Prostate gland (tissue), 2 donors: Measurements from ENCODE around the gene USP20. TPM values are rescaled to one million over a fixed set of nuclear protein-coding genes. Genes with fewer than 3 reads are reported as not detected.

ENCODE experiments used
- DNase-seq: peaks from one replicate; pipeline ENCODE4 v3.0.0-alpha.2; 2019; ENCODE audit warnings: low spot score
- H3K27ac ChIP-seq, 2 donors: fragments of 200-600 bp; sonication (generic); 2 replicates each; pipeline ENCODE4 v1.5.1; 2017 to 2019
- H3K27me3 ChIP-seq: fragments of 200-600 bp; sonication (generic); replicated peaks from 2 replicates; pipeline ENCODE4 v1.5.1; 2019; ENCODE audit not compliant: insufficient read depth
- H3K36me3 ChIP-seq, 2 donors: fragments of 200-600 bp; sonication (generic); 1 replicate in 1 of 2; 2 replicates in 1 of 2; pipeline versions ENCODE4 v1.5.1 to v1.8.1; 2017 to 2019
- H3K4me1 ChIP-seq: fragments of 200-600 bp; sonication (generic); replicated peaks from 2 replicates; pipeline ENCODE4 v1.5.1; 2019
- H3K4me3 ChIP-seq, 2 donors: fragments of 200-600 bp; sonication (generic); 2 replicates each; pipeline ENCODE4 v1.5.1; 2017 to 2019
- H3K9me3 ChIP-seq: fragments of 200-600 bp; sonication (generic); 2 replicates; pipeline ENCODE4 v1.5.1; 2017
- POLR2A ChIP-seq: fragments of 450-650 bp; IDR thresholded peaks from one replicate; pipeline ENCODE4 v1.6.1; 2016; ENCODE audit warnings: antibody characterized with exemption, mild to moderate bottlenecking
- POLR2AphosphoS5 ChIP-seq: sonication (generic); formaldehyde crosslinking; IDR thresholded peaks from one replicate; pipeline ENCODE4 v1.6.1; 2017; ENCODE audit warnings: antibody characterized with exemption
- WGBS: methylation state at CpG from one replicate; pipeline ENCODE4 v1.1.5; 2018; 5-methylcytosine and 5-hydroxymethylcytosine counted together
- intact Hi-C: fragments of 100-400 bp; cut with DNase I; formaldehyde crosslinking; loops from one replicate; pipeline ENCODE4 v1.14.2; 2022
- total RNA-seq, 2 donors: library from RNA; depleted of rRNA; stranded (reverse); fragments of >200 nt; gene quantifications; one replicate each; pipeline ENCODE4 v1.1.0, GENCODE V29; 2016
- TF ChIP-seq, protein P1 (sequence below), 4 experiments: fragments of 200-600 bp in 2 of 4; fragments of 450-650 bp in 2 of 4; sonication (generic) in 2 of 4; IDR thresholded peaks; 1 replicate in 3 of 4; 2 replicates in 1 of 4; pipeline ENCODE4 v1.5.1; 2016 to 2019; ENCODE audit warnings: antibody characterized with exemption in 4 of 4, mild to moderate bottlenecking in 2 of 4, moderate library complexity in 2 of 4

The USP20 gene
- total RNA-seq, 2 donors from 2014 or later = 34.8 to 53.5 TPM

DNA sequence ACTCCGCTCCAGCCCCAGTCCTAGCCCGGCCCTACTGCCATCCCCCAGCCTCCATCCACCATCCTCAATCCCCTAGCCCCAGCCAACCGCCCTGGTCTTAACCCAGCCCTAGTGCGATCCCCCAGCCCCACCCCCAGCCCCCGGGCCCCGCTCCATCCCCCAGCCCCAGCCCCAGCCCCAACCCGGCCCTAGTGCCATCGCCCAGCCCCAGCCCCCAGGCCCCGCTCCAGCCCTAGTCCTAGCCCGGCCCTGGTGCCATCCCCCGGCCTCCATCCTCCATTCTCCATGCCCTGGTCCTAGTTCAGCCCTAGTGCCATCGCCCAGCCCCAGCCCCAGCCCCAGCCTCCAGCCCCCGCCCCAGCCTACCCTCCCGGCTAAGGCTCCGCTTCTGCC is 11.7 kb upstream of the USP20 start:
- Histone ChIP-seq H3K4me3 (peak overlapping the region; percentile 70 to 74), H3K27me3 (no peaks in the 10 kb centered on the region), H3K36me3 (peaks cover 7% of the 10 kb centered on the region in 2 donors), H3K4me1 (no peaks in the 10 kb centered on the region), H3K9me3 (no peaks in the 10 kb centered on the region), H3K27ac (peak overlapping the region; percentile 69 to 79)
- TF ChIP-seq POLR2AphosphoS5 = no peak
- no peak for TF ChIP-seq POLR2A
- TF ChIP-seq, protein P1, sequence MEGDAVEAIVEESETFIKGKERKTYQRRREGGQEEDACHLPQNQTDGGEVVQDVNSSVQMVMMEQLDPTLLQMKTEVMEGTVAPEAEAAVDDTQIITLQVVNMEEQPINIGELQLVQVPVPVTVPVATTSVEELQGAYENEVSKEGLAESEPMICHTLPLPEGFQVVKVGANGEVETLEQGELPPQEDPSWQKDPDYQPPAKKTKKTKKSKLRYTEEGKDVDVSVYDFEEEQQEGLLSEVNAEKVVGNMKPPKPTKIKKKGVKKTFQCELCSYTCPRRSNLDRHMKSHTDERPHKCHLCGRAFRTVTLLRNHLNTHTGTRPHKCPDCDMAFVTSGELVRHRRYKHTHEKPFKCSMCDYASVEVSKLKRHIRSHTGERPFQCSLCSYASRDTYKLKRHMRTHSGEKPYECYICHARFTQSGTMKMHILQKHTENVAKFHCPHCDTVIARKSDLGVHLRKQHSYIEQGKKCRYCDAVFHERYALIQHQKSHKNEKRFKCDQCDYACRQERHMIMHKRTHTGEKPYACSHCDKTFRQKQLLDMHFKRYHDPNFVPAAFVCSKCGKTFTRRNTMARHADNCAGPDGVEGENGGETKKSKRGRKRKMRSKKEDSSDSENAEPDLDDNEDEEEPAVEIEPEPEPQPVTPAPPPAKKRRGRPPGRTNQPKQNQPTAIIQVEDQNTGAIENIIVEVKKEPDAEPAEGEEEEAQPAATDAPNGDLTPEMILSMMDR (IDR thresholded peaks at IDR 0.05) = no peak
- DNase-seq = no peak
- intact Hi-C loops = no loop called here
- 0% methylated on average over 10 of the region's 15 CpGs for WGBS

DNA sequence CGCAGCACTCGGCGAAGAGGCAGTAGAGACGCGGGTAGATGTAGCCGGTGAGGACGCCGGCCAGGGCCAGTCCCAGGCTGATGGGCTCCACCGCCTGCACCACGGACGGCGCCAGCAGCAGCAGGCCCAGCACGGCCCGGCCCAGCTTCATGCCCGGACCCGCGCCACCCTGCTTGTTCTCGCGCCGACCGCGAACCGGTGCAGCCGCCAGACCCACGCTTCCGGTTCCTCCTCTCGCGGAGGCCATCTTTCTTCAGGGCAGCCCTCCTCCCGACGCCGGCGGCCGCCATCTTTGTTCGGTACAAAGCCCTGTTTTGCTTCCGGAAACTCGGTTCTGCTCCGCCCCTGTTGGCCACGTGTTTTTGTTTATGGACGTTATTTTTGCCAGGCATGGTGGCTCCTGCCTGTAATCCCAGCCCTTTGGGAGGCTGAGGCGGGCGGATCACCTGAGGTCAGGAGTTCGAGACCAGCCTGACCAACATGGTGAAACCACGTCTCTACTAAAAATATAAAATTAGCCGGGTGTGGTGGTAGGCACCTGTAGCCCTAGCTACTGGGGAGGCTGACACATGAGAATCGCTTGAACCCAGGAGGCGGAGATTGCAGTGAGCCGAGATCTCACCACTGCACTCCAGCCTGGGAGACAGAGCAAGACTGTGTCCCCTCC is 11.2 kb upstream of the USP20 start, which contains the start of gene TOR1A:
TOR1A (minus strand) TSS at position 202 of the 667 bp plus-strand sequence; CDS start at position 151, 51 bp downstream.
- TF ChIP-seq, protein P1 (IDR thresholded peaks at IDR 0.05) = peak in 1 of 4 experiments; percentile 23
- TF ChIP-seq POLR2A (peak; percentile 46), POLR2AphosphoS5 (peak; percentile 99)
- no peaks in the 10 kb centered on the region for H3K4me1 ChIP-seq
- peak within 1 kb of the TSS; percentile 69 to 79 for H3K27ac ChIP-seq
- H3K27me3 ChIP-seq = no peaks in the 10 kb centered on the region
- peaks cover 7 to 12% of the 10 kb centered on the region in 2 donors for H3K36me3 ChIP-seq
- intact Hi-C loops = no loop called here
- DNase-seq = peak; percentile 95
- 7% methylated on average over 36 of the region's 47 CpGs for WGBS
- peak within 1 kb of the TSS; percentile 70 to 74 for H3K4me3 ChIP-seq
- no peaks in the 10 kb centered on the region for H3K9me3 ChIP-seq

DNA sequence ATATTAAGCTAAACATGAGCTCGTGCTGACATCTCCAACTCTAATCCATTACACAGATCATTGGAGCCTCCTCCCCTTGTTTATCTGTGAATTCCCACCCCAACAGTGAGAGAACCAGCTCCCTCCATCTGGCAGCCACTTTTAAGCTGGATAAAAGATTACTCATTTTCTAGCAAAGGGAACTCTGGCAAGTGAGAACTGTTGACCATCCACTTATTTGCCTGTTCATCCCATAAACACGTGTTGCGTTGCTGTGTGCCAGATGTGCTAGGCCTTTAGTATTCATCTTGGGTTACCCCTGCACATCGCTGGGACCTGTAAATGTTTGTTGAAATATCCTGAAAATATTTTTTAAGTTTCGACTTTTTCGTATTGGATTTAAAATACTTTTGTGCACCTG is 8.9 kb upstream of the USP20 start:
- intact Hi-C loops = no loop called here
- H3K36me3 ChIP-seq = peaks cover 3 to 16% of the 10 kb centered on the region in 2 donors
- no peaks in the 10 kb centered on the region for H3K9me3 ChIP-seq
- no peak overlapping the region for H3K27ac ChIP-seq
- WGBS = 77% methylated on average over 6 of the region's 6 CpGs
- DNase-seq = no peak
- no peak for TF ChIP-seq POLR2AphosphoS5
- no peak for TF ChIP-seq POLR2A
- TF ChIP-seq, protein P1 (IDR thresholded peaks at IDR 0.05) = no peak
- no peaks in the 10 kb centered on the region for H3K27me3 ChIP-seq
- no peak overlapping the region for H3K4me3 ChIP-seq
- H3K4me1 ChIP-seq = no peaks in the 10 kb centered on the region

DNA sequence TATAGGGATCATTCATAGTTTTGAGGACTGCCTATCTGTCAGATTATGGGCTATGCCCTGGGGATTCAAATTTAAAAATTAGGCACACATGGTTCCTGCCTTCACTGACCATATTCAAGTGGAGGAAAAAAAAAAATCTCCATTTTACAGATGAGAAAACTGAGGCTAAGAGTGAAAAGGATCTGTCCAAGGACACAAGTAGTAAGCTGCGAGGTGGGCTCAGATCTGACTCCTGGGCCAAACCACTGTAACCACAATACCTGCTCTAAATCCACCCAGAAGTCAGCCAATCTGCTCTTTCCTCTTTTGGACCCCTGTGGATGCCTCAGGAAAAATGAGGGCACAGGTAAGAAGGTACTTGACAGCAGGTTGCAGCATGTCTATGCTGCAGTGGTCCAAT is 8.5 kb upstream of the USP20 start:
- no peak for DNase-seq
- H3K4me1 ChIP-seq = no peaks in the 10 kb centered on the region
- H3K27ac ChIP-seq = no peak overlapping the region
- intact Hi-C loops = no loop called here
- no peak overlapping the region for H3K4me3 ChIP-seq
- peaks cover 3 to 16% of the 10 kb centered on the region in 2 donors for H3K36me3 ChIP-seq
- TF ChIP-seq POLR2AphosphoS5 (no peak), POLR2A (no peak)
- TF ChIP-seq, protein P1 (IDR thresholded peaks at IDR 0.05) = no peak
- WGBS = 83% methylated on average over 1 of the region's 1 CpG
- no peaks in the 10 kb centered on the region for H3K9me3 ChIP-seq
- no peaks in the 10 kb centered on the region for H3K27me3 ChIP-seq

DNA sequence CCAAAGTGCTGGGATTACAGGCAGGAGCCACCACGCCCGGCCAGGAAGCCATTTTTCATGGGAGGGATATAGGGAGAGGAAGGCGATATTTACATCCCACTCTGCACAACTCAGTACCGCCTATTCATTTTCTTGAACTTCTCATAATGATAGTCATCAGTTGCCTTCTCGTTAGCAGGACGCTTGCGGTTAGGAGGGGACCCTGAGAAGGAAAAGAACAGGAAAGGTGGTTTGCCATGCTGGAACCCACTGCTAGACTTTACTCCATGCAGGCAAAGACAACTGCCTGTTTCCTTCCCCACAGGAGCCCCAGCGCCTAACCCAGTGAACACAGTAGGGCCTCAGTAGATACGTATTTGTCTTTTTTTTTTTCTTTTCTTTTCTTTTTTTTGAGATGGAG is 7.2 kb upstream of the USP20 start:
- TF ChIP-seq, protein P1 (IDR thresholded peaks at IDR 0.05) = no peak
- TF ChIP-seq POLR2AphosphoS5 = no peak
- TF ChIP-seq POLR2A = no peak
- no peaks in the 10 kb centered on the region for H3K27me3 ChIP-seq
- H3K9me3 ChIP-seq = no peaks in the 10 kb centered on the region
- intact Hi-C loops = no loop called here
- H3K4me1 ChIP-seq = no peaks in the 10 kb centered on the region
- H3K36me3 ChIP-seq = peaks cover 3 to 16% of the 10 kb centered on the region in 2 donors
- DNase-seq = no peak
- no peak overlapping the region for H3K27ac ChIP-seq
- WGBS = 81% methylated on average over 9 of the region's 9 CpGs
- no peak overlapping the region for H3K4me3 ChIP-seq
